ENCODE data around the gene TRPM5.

TRPM5 gene

DNA sequence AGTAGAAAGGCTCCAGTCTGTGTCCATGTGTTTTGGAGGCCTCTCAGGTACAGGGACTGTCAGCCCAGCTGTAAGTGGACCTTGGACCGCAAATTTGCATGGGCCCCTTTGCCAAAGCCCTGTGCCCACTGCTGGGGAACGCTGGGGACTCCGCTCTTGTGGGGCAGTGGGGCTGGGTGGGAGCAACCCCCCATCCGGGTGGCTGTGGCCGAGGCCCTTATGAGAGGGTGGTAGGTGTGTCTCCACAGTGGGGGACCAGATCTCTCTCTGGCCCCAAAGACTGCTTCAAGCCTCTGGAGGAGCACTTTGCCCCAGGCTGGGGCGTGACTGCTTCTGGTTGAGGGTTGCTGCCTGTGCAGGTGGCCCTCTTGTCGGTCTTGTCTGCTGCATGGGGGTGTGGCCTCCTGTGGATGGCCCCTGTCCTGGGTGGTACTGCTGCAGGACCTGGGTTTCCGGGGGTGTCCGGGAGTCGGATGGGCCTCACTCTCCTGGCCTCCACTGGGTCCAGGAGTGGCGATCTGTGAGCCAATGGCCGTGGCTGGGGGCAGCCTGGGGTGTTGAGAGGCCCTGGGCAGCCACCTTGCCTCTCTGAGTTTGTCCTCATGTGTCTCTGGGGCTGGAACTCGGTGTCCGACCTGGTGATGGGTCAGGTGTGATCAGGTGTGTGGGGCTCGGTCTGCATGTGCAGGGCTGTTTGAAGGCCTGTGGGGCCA, 16.4 kb upstream of the TRPM5 start:
- H3K4me3 ChIP-seq (ENCODE audit: control insufficient read depth, low read depth, low read length) = no peak overlapping the region
- DNase-seq (ENCODE audit: low read depth) = no peak
- TF ChIP-seq CTCF (IDR thresholded peaks at IDR 0.05; ENCODE audit: control insufficient read depth, insufficient read depth, low read depth, low read length, missing control alignments) = no peak

GRCh38 chr11:2459796-2460531, 15.7 kb upstream of the TRPM5 start:
- no peak for DNase-seq (ENCODE audit: low read depth)
- H3K4me3 ChIP-seq (ENCODE audit: control insufficient read depth, low read depth, low read length) = no peak overlapping the region

DNA sequence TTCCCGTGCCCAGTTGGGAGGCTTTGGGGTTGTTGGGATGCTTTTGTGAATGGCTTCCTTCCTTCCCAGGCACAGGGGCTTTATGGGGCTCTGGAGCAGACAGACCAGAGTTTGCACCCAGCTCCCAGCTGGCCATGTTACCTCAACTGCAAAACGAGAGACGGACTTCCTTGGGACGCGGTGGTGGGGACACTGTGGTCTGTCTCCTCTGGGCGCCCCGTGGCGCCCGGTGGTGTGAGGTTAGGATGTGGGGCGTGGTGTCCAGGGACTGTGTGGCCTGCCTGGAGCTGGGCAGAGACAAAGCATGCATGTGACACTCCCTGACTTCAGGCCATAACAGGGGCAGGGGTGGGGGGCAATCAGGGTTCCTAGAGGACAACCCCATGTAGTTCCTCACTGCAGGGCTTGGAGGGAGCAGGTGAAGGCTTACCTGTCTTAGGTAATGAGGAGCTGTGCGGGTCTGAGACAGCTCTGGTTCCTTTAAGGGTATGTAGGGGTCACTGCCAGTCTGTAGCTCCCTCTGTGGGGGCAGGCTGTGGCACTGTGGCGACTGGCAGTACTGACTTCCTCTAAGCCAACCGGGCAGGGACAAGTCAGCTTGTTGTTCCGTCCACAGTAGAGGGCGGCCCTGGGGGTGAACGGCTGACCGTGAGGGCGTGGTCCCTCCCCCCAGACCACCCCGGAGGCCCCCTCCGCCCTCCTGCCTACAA, 14.9 kb upstream of the TRPM5 start:
- TF ChIP-seq CTCF (IDR thresholded peaks at IDR 0.05; ENCODE audit: control insufficient read depth, insufficient read depth, low read depth, low read length, missing control alignments) = no peak
- H3K4me3 ChIP-seq (ENCODE audit: control insufficient read depth, low read depth, low read length) = no peak overlapping the region
- DNase-seq (ENCODE audit: low read depth) = no peak

More at GRCh38 chr11:2459796-2460531, 15.7 kb upstream of the TRPM5 start:
- TF ChIP-seq CTCF (IDR thresholded peaks at IDR 0.05; ENCODE audit: control insufficient read depth, insufficient read depth, low read depth, low read length, missing control alignments) = no peak

- no peak for TF ChIP-seq CTCF (IDR thresholded peaks at IDR 0.05; ENCODE audit: control insufficient read depth, insufficient read depth, low read depth, low read length, missing control alignments)
- no peak overlapping the region for H3K4me3 ChIP-seq (ENCODE audit: control insufficient read depth, low read depth, low read length)
- no peak for DNase-seq (ENCODE audit: low read depth)
Observed at GRCh38 chr11:2458321-2458720, 14.0 kb upstream of the TRPM5 start.

DNA sequence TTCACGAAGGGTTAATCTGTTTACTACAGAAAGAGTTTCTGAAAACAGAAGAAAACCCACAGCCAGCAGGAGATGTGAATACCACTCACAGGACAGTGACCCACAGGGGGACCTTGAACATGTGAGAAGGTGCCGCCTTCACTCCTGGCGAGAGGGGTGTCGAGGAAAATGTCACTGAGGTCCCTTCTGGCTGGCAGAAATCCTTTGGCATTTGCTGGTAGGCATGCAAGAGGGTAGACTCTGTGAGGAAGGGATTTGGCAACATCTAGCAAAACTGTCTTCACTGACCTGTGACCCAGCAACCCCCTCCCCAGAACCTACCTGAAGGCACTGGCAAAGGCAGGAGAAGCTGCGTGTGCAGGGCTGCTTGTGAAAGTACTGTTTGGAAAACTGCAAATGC, 9.1 kb upstream of the TRPM5 start:
- no peak for DNase-seq (ENCODE audit: low read depth)
- no peak for TF ChIP-seq CTCF (IDR thresholded peaks at IDR 0.05; ENCODE audit: control insufficient read depth, insufficient read depth, low read depth, low read length, missing control alignments)
- no peak overlapping the region for H3K4me3 ChIP-seq (ENCODE audit: control insufficient read depth, low read depth, low read length)

GRCh38 chr11:2452321-2453012, 8.2 kb upstream of the TRPM5 start:
- TF ChIP-seq CTCF (IDR thresholded peaks at IDR 0.05; ENCODE audit: control insufficient read depth, insufficient read depth, low read depth, low read length, missing control alignments) = no peak
- no peak for DNase-seq (ENCODE audit: low read depth)
- H3K4me3 ChIP-seq (ENCODE audit: control insufficient read depth, low read depth, low read length) = no peak overlapping the region
